Sciatic nerve (tissue), 2 donors: ENCODE data around the gene CFHR5. TPM values are rescaled to one million over a fixed set of nuclear protein-coding genes. Genes with fewer than 3 reads are reported as not detected.
"Not testable (repeated sequence)": the region's sequence is repeated elsewhere in the genome, so short reads cannot be mapped to it uniquely, and the experiment has no call there.

Experiments used
- ATAC-seq: fragments of 200-7000 bp; cut with Tn5 transposase; one replicate; pipeline ENCODE4 v1.9.1; 2020; ENCODE audit warnings: mild to moderate bottlenecking, moderate library complexity
- DNase-seq: peaks from one replicate; pipeline ENCODE4 v3.0.0-alpha.2; 2020; ENCODE audit warnings: low spot score
- intact Hi-C: fragments of 100-400 bp; cut with DNase I; formaldehyde crosslinking; loops from one replicate; pipeline ENCODE4 v1.14.2; 2022
- total RNA-seq: library from RNA; stranded (reverse); fragmentation: NEBNext Ultra II Directional; extraction: Animal tissue kit (Norgen Biotek cat#: 25700); gene quantifications from one replicate; pipeline ENCODE4 v1.2.1, GENCODE V29; 2021
- donor health status: DM: no; HTN: no; CAD: no.
- donor health status: DM: no; HTN: no; CAD: no.

The CFHR5 gene
- total RNA-seq, 1 donor from 2014 or later: not detected

GRCh38 chr1:197013234-197013633, 35.9 kb downstream of the CFHR5 start:
- DNase-seq (no peak), ATAC-seq (no peak)
- intact Hi-C loops: no loop called here

DNA sequence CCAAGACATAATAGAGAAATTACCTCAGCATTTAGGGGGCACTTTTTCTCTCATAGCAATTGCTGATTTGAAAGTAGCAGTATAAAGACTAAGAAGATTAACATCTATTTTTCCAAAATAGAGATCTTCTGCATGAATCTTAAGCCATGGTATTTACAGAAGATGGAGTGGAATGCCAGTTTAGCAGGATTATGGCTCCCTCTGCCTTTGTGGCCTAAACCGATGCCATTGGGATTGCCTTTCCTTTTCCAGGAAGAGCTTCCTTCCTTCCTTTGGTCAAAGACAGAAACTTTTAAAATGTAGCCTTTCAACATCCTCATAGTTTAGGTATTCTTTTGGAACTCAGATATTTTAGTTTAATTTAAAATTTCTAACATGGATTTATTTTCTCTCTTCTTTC, 39.4 kb downstream of the CFHR5 start:
- no peak for ATAC-seq
- no peak for DNase-seq
- intact Hi-C loops: no loop called here

DNA sequence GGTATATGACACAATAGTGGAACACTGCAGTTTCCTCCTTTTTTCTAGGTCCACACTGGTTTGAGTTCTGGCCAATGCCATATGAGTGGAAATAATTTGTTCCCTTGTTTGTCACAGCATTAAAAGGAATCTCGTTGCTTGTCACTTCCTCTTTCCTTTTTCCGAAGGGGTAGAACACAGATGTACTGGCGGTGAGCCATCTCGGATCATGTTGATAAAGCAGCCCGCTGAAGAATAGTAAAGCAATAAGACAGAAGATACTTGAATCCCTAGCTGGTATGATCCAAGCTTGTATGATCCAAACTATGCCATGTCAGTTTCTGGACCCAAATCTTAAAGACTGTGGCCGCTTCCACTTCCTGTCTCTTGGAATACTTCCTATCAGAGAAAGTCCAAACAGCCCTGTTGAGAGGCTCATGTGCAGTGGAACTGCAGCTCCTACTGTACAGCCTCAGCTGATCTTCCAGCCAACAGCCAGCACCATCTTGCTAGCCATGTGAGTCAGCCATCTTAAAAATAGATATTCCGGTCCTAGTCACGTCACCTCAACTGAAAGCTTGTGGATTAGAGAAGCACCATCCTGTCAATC, 40.3 kb downstream of the CFHR5 start:
- intact Hi-C loops: no loop called here
- no peak for DNase-seq
- ATAC-seq: no peak

- ATAC-seq (no peak), DNase-seq (no peak)
- intact Hi-C loops: no loop called here
Observed at GRCh38 chr1:197021716-197022115, 44.4 kb downstream of the CFHR5 start.

DNA sequence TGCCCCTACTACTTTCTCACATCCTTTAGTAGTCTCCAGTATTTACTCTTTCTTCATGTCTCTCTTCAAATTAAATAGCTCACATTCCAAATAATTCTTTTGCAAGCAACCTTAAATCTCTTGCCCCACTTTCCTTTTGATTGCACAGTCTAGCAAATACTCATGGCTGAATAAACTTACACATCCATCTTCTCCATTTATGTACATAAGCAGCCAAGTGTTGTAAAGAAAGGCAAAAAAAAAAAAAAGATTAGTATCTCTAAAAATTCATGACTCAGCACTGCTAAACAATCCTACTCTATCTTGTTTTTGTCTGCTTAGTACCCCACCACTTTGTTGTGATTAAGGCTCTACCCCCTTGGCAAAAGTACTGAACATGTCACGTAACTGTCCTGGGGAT, 47.1 kb downstream of the CFHR5 start:
- no peak for ATAC-seq
- no peak for DNase-seq
- intact Hi-C loops: no loop called here

DNA sequence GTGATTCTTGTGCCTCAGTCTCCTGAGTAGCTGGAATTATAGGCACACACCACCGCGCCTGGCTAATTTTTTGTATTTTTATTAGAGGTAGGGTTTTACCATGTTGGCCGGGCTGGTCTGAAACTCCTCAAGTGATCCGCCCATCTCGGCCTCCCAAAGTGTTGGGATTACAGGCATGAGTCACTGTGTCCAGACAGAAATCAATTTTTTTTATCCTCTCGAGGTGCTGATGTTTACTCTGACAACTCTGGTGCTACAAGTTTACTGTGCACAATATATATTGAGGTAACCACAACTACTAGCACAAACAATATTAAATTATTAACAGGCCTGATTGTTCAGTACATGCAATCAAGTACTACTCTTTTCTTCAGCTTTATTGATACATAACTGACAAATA, 50.0 kb downstream of the CFHR5 start:
- intact Hi-C loops: no loop called here
- ATAC-seq: no peak
- DNase-seq: no peak

DNA sequence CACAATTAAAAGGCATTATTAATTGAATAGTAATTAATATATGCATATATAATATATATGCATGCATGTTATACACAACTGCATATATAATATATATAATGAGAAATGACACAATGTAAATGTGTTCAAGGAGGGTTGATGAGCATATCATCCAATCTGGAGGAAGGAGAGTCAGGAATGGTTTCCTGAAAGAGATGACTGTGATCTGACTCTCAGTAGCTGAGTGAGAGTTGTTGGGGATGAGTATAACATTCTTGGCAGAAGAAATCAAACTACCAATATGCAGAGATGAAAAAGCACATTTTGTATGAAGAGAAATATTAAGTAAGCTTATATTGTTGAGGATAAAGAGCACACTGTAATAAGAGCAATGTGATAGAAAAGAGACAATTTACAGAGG, 52.4 kb downstream of the CFHR5 start:
- no peak for DNase-seq
- intact Hi-C loops: no loop called here
- no peak for ATAC-seq

- ATAC-seq, DNase-seq, intact Hi-C loops: not testable (repeated sequence)
Observed at GRCh38 chr1:197034631-197035339, 57.4 kb downstream of the CFHR5 start.

DNA sequence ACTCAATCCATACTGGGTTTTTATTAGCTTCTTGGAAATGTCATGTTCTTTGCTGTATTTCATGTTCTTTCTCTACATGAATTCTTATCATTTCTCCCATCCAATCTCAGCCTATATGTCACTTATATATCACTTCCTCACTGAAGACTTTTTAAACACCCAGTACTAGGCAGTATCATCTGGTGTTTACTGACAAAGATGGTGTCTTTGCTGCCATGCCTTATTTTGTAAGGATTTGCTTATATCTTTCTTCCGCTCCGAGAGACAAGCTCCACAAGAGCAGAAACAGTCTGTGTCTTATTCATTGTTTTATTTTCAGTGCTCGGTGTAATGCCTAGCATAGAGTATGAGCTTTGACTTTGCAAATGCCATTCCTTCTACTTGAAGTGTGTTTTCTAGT, 59.5 kb downstream of the CFHR5 start:
- no peak for ATAC-seq
- DNase-seq: no peak
- intact Hi-C loops: no loop called here

DNA sequence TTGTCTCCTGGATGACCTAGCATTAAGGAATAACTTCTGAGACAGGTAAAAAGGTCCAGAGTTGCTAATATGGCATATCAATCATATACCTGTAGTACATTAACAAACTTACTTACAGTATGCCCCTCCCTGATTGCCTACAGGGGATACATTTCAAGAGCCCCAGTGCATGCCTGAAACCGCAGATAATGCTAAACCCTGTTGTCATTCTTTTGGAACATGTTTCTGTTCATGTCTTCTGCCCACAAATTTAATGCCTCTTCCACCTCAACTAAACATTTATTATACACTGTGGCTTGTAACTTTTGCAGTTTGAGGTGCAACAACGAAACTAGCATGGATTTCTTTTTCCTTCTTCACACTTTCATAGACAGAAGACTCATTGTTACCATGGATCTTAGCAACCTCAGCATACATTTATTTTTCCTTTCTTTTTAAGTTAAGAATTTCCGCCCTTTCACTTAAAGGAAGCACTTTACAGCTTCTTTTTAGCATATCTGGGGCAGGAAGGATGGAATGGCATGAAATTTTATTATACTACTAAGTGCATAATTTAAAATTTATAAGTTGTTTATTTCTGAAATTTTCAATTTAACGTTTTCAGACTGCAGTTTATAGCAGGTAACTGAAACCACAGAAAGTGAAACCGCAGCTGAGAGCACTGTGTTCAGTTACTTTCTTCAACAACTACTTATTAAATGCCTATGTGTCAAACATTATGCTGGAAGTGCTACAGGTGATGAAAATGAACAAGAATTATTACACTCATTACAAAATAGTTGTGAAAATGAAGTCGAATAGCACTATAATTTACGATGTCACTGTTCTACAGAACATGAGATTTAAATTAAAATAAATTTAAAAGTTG, 64.4 kb downstream of the CFHR5 start:
- DNase-seq: no peak
- intact Hi-C loops: no loop called here

DNA sequence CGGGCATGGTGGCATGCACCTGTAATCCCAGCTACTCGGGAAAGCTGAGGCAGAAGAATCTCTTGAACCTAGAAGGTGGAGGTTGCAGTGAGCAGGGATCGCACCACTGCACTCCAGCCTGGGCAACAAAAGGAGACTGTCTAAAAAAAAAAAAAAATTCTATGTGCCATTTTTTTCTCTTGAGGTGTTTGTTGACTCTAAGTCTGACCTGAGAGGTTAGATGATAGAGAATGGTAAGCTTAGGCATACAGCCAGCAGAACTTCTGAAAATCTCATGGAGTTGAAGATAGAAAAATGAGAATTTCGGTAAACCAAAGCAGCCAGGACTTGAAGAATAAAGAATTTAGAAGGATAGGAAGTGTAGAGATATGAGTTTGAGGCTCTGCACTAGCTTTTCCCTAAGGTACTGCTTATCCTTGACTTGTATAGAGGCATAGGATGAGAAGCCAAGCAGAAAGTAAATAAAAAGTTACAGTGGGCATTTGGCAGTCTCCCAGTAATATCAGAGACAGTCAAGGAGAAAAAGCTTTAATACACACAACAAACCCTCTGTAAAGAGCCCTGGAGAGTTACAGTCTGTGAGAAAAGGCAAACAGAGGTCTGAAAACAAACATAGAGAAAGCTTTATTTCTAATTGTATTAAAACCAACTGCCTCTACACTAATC, 65.5 kb downstream of the CFHR5 start:
- DNase-seq: no peak
- ATAC-seq: no peak
- intact Hi-C loops: no loop called here

More for the DNA sequence above, 64.4 kb downstream of the CFHR5 start:
- no peak for ATAC-seq

DNA sequence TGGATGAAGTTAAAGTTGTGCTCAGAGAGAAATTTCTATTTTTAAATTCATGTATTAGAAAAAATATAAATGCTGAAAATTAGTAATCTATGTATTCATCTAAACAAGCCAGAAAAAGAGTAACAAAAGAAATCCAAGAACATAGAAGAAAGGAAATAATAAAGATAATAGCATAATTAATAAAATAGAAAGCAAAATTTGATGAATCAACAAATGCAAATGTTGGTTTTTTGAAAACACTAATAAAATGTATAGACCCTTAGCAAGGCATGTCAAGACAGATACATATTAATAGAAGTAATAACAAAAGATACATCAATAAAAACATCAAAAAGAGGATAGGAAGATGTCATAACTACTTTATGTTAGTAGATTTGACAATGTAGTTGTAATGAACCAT, 71.7 kb downstream of the CFHR5 start:
- intact Hi-C loops: no loop called here
- ATAC-seq: no peak
- no peak for DNase-seq

Other genes with a start within 250 kb of the CFHR5 start
- gene CFHR3, start 202.7 kb upstream of the CFHR5 start, total RNA-seq: 0.94 TPM
- gene CFHR1, start 157.8 kb upstream of the CFHR5 start, total RNA-seq: 1.3 TPM
- not detected for gene CFHR4, start 89.5 kb upstream of the CFHR5 start, total RNA-seq
- gene CFHR2, start 33.8 kb upstream of the CFHR5 start, total RNA-seq: not detected
- not detected for gene F13B, start 89.7 kb downstream of the CFHR5 start, total RNA-seq
- gene ASPM, start 169.1 kb downstream of the CFHR5 start, total RNA-seq: 0.45 TPM
- 18.4 TPM for gene ZBTB41, start 223.7 kb downstream of the CFHR5 start, total RNA-seq